ENCODE data around the gene HEATR1. TPM values are rescaled to one million over a fixed set of nuclear protein-coding genes. Genes with fewer than 3 reads are reported as not detected.
A peak's percentile ranks its signal among the peaks of the same experiment; 100 is the strongest.
"Not testable (repeated sequence)": the region's sequence is repeated elsewhere in the genome, so short reads cannot be mapped to it uniquely, and the experiment has no call there.

The HEATR1 gene
- total RNA-seq, 1 donor from 2014 or later, result 11.3 TPM

GRCh38 chr1:236520445-236521005, 83.8 kb downstream of the HEATR1 start:
- ATAC-seq (no peak), DNase-seq (no peak)
- intact Hi-C loops (cut with micrococcal nuclease), result no loop called here

- ATAC-seq, result no peak
- intact Hi-C loops (cut with micrococcal nuclease), result no loop called here
- DNase-seq, result no peak
Observed at GRCh38 chr1:236518322-236518721, 86.0 kb downstream of the HEATR1 start.

GRCh38 chr1:236516929-236517704, 87.2 kb downstream of the HEATR1 start:
- no peak for DNase-seq
- ATAC-seq, result no peak
- intact Hi-C loops (cut with micrococcal nuclease), result no loop called here

GRCh38 chr1:236515443-236515958, 88.8 kb downstream of the HEATR1 start:
- intact Hi-C loops (cut with micrococcal nuclease), result no loop called here
- DNase-seq, result no peak
- peak; percentile 42 for ATAC-seq

- no peak for ATAC-seq
- DNase-seq, result no peak
- intact Hi-C loops (cut with micrococcal nuclease), result no loop called here
Observed at GRCh38 chr1:236514703-236515442, 89.4 kb downstream of the HEATR1 start.

GRCh38 chr1:236511735-236512418, 92.4 kb downstream of the HEATR1 start:
- DNase-seq, result no peak
- intact Hi-C loops (cut with micrococcal nuclease), result no loop called here
- ATAC-seq, result no peak

GRCh38 chr1:236509647-236510401, 94.5 kb downstream of the HEATR1 start:
- intact Hi-C loops (cut with micrococcal nuclease), result no loop called here
- DNase-seq, result no peak
- ATAC-seq, result no peak

- DNase-seq, result no peak
- no peak for ATAC-seq
- intact Hi-C loops (cut with micrococcal nuclease), result no loop called here
Observed at GRCh38 chr1:236509203-236509602, 95.1 kb downstream of the HEATR1 start.

GRCh38 chr1:236508593-236509027, 95.7 kb downstream of the HEATR1 start:
- intact Hi-C loops (cut with micrococcal nuclease), result no loop called here
- ATAC-seq, result no peak
- no peak for DNase-seq

GRCh38 chr1:236507022-236507700, 97.2 kb downstream of the HEATR1 start:
- ATAC-seq (peak; percentile 94), DNase-seq (peak; percentile 54)
- intact Hi-C loops (cut with micrococcal nuclease), result no loop called here

GRCh38 chr1:236504338-236504737, 100.0 kb downstream of the HEATR1 start:
- DNase-seq; ATAC-seq; intact Hi-C loops (cut with micrococcal nuclease): not testable (repeated sequence)

GRCh38 chr1:236502972-236503639, 101.2 kb downstream of the HEATR1 start:
- intact Hi-C loops (cut with micrococcal nuclease), result no loop called here
- peak; percentile 64 for DNase-seq
- ATAC-seq, result no peak

- intact Hi-C loops (cut with micrococcal nuclease), result no loop called here
- DNase-seq (no peak), ATAC-seq (no peak)
Observed at GRCh38 chr1:236502579-236502971, 101.7 kb downstream of the HEATR1 start.

- ATAC-seq (no peak), DNase-seq (no peak)
- intact Hi-C loops (cut with micrococcal nuclease), result no loop called here
Observed at GRCh38 chr1:236501093-236501492, 103.2 kb downstream of the HEATR1 start.

All from left ventricle myocardium superior (tissue), 1 donor.